Kidney (tissue), 14 donors: ENCODE results near the gene CD40. TPM values are rescaled to one million over a fixed set of nuclear protein-coding genes. Genes with fewer than 3 reads are reported as not detected.

Experiments
- DNase-seq, 5 donors: peaks; one replicate each; pipeline ENCODE4 v3.0.0-alpha.2; 2013 to 2020
- FAIRE-seq: peaks from 2 replicates; lab custom pipeline; 2012; peaks lifted over from hg19 to GRCh38; lab: Jason Lieb, UNC
- H3K27ac ChIP-seq, 2 donors: one replicate each; pipeline ENCODE4 v1.7.0; 2013; ENCODE audit warnings: low read depth in 2 of 2, low read length in 2 of 2, inconsistent platforms in 1 of 2
- H3K27me3 ChIP-seq: one replicate; pipeline ENCODE4 v1.7.1; 2013; ENCODE audit warnings: low read length, inconsistent platforms; ENCODE audit not compliant: control insufficient read depth, insufficient read depth
- H3K36me3 ChIP-seq, 3 donors: one replicate each; pipeline versions ENCODE4 v1.7.0 to v1.7.1; 2013; ENCODE audit warnings: low read length in 3 of 3, control low read depth in 1 of 3, inconsistent platforms in 1 of 3; ENCODE audit not compliant: insufficient read depth in 3 of 3, control insufficient read depth in 2 of 3
- H3K4me1 ChIP-seq, 3 donors: one replicate each; pipeline versions ENCODE4 v1.7.0 to v1.7.1; 2013; ENCODE audit warnings: low read length in 3 of 3, inconsistent platforms in 1 of 3, low read depth in 1 of 3; ENCODE audit not compliant: control insufficient read depth in 2 of 3, insufficient read depth in 2 of 3
- H3K4me3 ChIP-seq, 3 donors: one replicate each; pipeline versions ENCODE4 v1.7.0 to v1.8.1; 2013; ENCODE audit warnings: low read length in 3 of 3, control low read depth in 1 of 3, inconsistent platforms in 1 of 3
- H3K9ac ChIP-seq, 3 donors: one replicate each; pipeline versions ENCODE4 v1.7.0 to v1.7.1; 2013; ENCODE audit warnings: low read length in 3 of 3, control low read depth in 1 of 3, inconsistent platforms in 1 of 3
- H3K9me3 ChIP-seq, 3 donors: one replicate each; pipeline versions ENCODE4 v1.7.0 to v1.7.1; 2013; ENCODE audit warnings: low read length in 3 of 3, control low read depth in 1 of 3, inconsistent platforms in 1 of 3; ENCODE audit not compliant: control insufficient read depth in 2 of 3, insufficient read depth in 1 of 3
- intact Hi-C: fragments of 100-400 bp; cut with DNase I; formaldehyde crosslinking; loops from one replicate; pipeline ENCODE4 v1.11.1; 2022
- polyA plus RNA-seq: library from polyadenylated mRNA; stranded (reverse); fragments of 350-450 nt; fragmentation: Illumina TruSeq; extraction: RNeasy Lipid Tissue Mini Kit (QIAGEN cat#74804); gene quantifications from one replicate; pipeline ENCODE4 v1.2.3, GENCODE V29; 2014; ENCODE audit warnings: low read depth, low replicate concordance; ENCODE audit not compliant: insufficient read depth
- total RNA-seq: library from RNA; stranded (reverse); fragmentation: NEBNext Ultra II Directional; extraction: Animal tissue kit (Norgen Biotek cat#: 25700); gene quantifications from one replicate; pipeline ENCODE4 v1.2.1, GENCODE V29; 2021
- TF ChIP-seq, protein P1 (sequence below): IDR thresholded peaks from 3 replicates; pipeline ENCODE4 v1.5.1; 2012; ENCODE audit warnings: mild to moderate bottlenecking, moderate library complexity, borderline replicate concordance; ENCODE audit not compliant: insufficient read depth; ENCODE audit errors: extremely low read depth
- donor health status: control.
- donor health status: control.
- donor health status: control.
- donor health status: control.
- donor health status: control.
- donor health status: DM: yes; HTN: yes; CAD: no.
- donor health status: Normal renal cell carcinoma (clear cell type).

The CD40 gene
- total and polyA plus RNA-seq, 2 donors from 2014 or later: 15.7 to 25.2 TPM

DNA sequence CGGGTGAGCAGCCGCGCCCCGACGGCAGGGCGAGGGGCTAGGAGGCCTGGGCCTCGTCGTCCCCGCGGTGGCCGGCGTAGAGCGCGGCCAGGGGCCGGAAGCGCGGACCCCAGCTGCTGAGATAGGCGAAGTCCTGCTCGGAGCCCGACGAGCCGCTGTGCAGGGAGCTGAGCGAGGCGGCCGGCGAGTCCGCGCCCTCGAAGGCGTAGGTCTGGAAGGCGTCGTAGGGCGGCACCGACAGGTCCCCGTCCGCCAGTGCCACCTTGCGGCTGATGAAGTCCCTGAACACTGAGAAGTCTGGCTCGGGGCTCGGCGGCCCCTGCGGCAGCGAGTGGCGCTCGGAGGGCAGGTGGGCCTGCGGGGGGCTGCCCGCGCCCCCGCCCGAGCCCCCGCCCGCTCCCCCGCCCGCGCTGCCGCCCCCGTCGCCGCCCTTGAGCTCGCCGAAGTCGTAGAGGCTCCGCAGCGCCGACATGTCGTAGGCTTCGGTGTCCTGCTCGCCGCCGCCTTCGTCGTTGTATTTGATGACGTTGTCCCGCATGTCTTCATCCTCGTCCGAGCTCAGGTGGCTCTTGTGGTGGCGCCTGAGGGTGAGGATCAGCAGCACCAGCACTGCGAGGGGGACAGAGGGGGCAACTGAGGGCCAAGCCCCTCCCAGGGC, 56.5 kb downstream of the CD40 start:
- DNase-seq (peak in 4 of 5 donors; percentile 75 to 86 (median 78)), FAIRE-seq (no peak)
- no peaks in the 10 kb centered on the region for H3K36me3 ChIP-seq
- H3K4me3 ChIP-seq: no peak overlapping the region
- intact Hi-C loops: no loop called here
- peaks cover 14% of the 10 kb centered on the region for H3K27me3 ChIP-seq
- TF ChIP-seq, protein P1, sequence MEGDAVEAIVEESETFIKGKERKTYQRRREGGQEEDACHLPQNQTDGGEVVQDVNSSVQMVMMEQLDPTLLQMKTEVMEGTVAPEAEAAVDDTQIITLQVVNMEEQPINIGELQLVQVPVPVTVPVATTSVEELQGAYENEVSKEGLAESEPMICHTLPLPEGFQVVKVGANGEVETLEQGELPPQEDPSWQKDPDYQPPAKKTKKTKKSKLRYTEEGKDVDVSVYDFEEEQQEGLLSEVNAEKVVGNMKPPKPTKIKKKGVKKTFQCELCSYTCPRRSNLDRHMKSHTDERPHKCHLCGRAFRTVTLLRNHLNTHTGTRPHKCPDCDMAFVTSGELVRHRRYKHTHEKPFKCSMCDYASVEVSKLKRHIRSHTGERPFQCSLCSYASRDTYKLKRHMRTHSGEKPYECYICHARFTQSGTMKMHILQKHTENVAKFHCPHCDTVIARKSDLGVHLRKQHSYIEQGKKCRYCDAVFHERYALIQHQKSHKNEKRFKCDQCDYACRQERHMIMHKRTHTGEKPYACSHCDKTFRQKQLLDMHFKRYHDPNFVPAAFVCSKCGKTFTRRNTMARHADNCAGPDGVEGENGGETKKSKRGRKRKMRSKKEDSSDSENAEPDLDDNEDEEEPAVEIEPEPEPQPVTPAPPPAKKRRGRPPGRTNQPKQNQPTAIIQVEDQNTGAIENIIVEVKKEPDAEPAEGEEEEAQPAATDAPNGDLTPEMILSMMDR: peak; percentile 67
- H3K9me3 ChIP-seq: no peaks in the 10 kb centered on the region
- H3K4me1 ChIP-seq: peaks cover 0 to 2% (median 0%) of the 10 kb centered on the region in 3 donors
- H3K27ac ChIP-seq: no peak overlapping the region
- no peak overlapping the region for H3K9ac ChIP-seq

- intact Hi-C loops: no loop called here
Observed at GRCh38 chr20:46175127-46175494, 57.0 kb downstream of the CD40 start.

DNA sequence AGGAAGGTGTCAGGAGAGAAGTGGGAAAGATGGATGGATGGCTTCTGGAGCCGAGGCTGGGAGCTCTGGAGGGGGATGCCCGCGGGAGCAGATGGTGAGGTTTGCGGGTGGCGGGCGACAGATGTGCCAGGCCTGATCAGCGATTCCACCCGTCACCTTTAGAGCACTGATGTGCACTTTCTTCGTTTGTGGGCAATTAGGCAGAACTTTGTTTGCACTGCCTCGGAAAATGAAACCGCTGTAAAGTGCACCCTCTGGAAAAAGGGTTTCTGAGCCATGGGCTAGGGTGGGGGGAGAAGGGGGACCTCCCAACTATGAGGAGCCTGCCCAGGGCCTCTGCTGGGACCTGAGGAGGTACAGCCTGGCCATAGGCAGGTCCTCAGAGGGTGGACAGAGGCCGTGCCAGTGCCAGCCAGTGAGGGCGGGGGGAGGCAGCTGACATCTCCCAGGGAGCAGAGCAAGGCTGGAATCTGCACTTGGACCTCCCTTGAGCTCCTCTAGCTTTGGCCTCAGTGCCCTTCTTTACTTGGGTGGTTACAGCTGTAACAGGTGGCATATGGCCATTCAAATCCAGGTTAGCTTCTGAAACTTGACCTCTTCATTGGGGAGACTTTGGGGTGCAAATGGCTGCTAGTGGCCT, 58.7 kb downstream of the CD40 start:
- TF ChIP-seq, protein P1: no peak
- peaks cover 14% of the 10 kb centered on the region for H3K27me3 ChIP-seq

More at GRCh38 chr20:46175127-46175494, 57.0 kb downstream of the CD40 start:
- Histone ChIP-seq H3K4me1 (peaks cover 0 to 5% (median 0%) of the 10 kb centered on the region in 3 donors), H3K9me3 (no peaks in the 10 kb centered on the region), H3K36me3 (no peaks in the 10 kb centered on the region), H3K27me3 (peaks cover 14% of the 10 kb centered on the region), H3K27ac (no peak overlapping the region), H3K4me3 (no peak overlapping the region), H3K9ac (no peak overlapping the region)
- no peak for FAIRE-seq
- DNase-seq: no peak
- TF ChIP-seq, protein P1: no peak

More for the DNA sequence above, 58.7 kb downstream of the CD40 start:
- no peak overlapping the region for H3K27ac ChIP-seq
- no peaks in the 10 kb centered on the region for H3K36me3 ChIP-seq
- FAIRE-seq: no peak
- no peak overlapping the region for H3K4me3 ChIP-seq
- no peak overlapping the region for H3K9ac ChIP-seq
- H3K9me3 ChIP-seq: no peaks in the 10 kb centered on the region
- intact Hi-C loops: no loop called here
- no peak for DNase-seq
- H3K4me1 ChIP-seq: peaks cover 0 to 5% (median 0%) of the 10 kb centered on the region in 3 donors
